PFSK-1 (cell line): ENCODE data around the gene ABCC4.

Experiments used
- POLR2AphosphoS5 ChIP-seq: IDR thresholded peaks from 2 replicates; pipeline ENCODE4 v1.6.1; 2012; ENCODE audit warnings: low read depth, mild to moderate bottlenecking, control low read depth, low read length, moderate library complexity
- REST ChIP-seq, 2 experiments: IDR thresholded peaks; 2 replicates each; pipeline versions ENCODE4 v1.6.1 to v1.8.0; 2011 to 2012; ENCODE audit warnings: low read depth in 2 of 2, low read length in 2 of 2, control low read depth in 1 of 2, inconsistent platforms in 1 of 2, mild to moderate bottlenecking in 1 of 2, moderate library complexity in 1 of 2; ENCODE audit not compliant: insufficient read depth in 1 of 2
- TAF1 ChIP-seq: IDR thresholded peaks from 2 replicates; pipeline ENCODE4 v1.6.1; 2012; ENCODE audit warnings: low read length, control low read depth, borderline replicate concordance; ENCODE audit not compliant: insufficient read depth

- TF ChIP-seq TAF1 (no peak), POLR2AphosphoS5 (no peak), REST (IDR thresholded peaks at IDR 0.05; ENCODE audit: insufficient read depth in 1 of 2, low read depth in 2 of 2, low read length in 2 of 2) (no peak)
Observed at GRCh38 chr13:95138876-95139585, 162.2 kb downstream of the ABCC4 start.
